Endothelial cell of umbilical vein (primary cell): ENCODE data around the gene EXT2. TPM values are rescaled to one million over a fixed set of nuclear protein-coding genes. Genes with fewer than 3 reads are reported as not detected.

ENCODE experiments used
- BruUV-seq: library from RNA; stranded (reverse); fragments of 400-500 nt; replicated peaks from 2 replicates; lab custom pipeline; 2021; lab: Mats Ljungman, UMichigan
- CTCF ChIA-PET: fragments of 300-600, 350-600 bp; sonication (Branson Sonifier 250); formaldehyde crosslinking; loops from one replicate; lab custom pipeline; 2021; ENCODE audit warnings: antibody characterized with exemption, inconsistent platforms; lab: Charles Lee
- POLR2A ChIA-PET: fragments of 300-600, 350-600 bp; sonication (Branson Sonifier 250); formaldehyde crosslinking; loops from one replicate; lab custom pipeline; 2021; ENCODE audit warnings: antibody characterized with exemption, inconsistent platforms; lab: Charles Lee
- DNase-seq: peaks from one replicate; pipeline ENCODE4 v3.0.0-alpha.2; 2011; ENCODE audit warnings: low read depth, low spot score
- FAIRE-seq: peaks from 2 replicates; lab custom pipeline; 2011; peaks lifted over from hg19 to GRCh38; lab: Jason Lieb, UNC
- H2AFZ ChIP-seq: 2 replicates; pipeline ENCODE4 v1.6.0; 2012; ENCODE audit warnings: low read depth, low read length, control low read depth, inconsistent platforms
- H3K27ac ChIP-seq: 2 replicates; pipeline ENCODE4 v1.5.1; 2011; ENCODE audit warnings: low read depth, mild to moderate bottlenecking, control low read depth, low read length, moderate library complexity; ENCODE audit not compliant: insufficient read depth
- H3K27me3 ChIP-seq, 2 experiments: 2 replicates each; pipeline versions ENCODE4 v1.6.0 to v1.6.1; 2011; ENCODE audit warnings: low read length in 2 of 2, mixed read lengths in 1 of 2; ENCODE audit not compliant: control insufficient read depth in 2 of 2, insufficient read depth in 2 of 2
- H3K36me3 ChIP-seq, 2 experiments: 2 replicates in 1 of 2; 3 replicates in 1 of 2; pipeline ENCODE4 v1.5.1; 2011; ENCODE audit warnings: low read length in 2 of 2, mild to moderate bottlenecking in 1 of 2, moderate library complexity in 1 of 2; ENCODE audit not compliant: control insufficient read depth in 2 of 2, insufficient read depth in 2 of 2; ENCODE audit errors: extremely low read depth in 1 of 2
- H3K4me1 ChIP-seq: 3 replicates; pipeline ENCODE4 v1.5.1; 2011; ENCODE audit warnings: mild to moderate bottlenecking, low read length; ENCODE audit not compliant: control insufficient read depth, insufficient read depth; ENCODE audit errors: extremely low read depth
- H3K4me2 ChIP-seq: 2 replicates; pipeline ENCODE4 v1.6.1; 2011; ENCODE audit warnings: low read length, control low read depth, mixed read lengths; ENCODE audit not compliant: insufficient read depth
- H3K4me3 ChIP-seq, 3 experiments: fragments of 200-600 bp in 1 of 3; sonication (generic), shearing (Covaris generic) in 1 of 3; replicated peaks in 1 of 3; 2 replicates each; pipeline ENCODE4 v1.5.1; 2011 to 2016; ENCODE audit warnings: control low read depth in 3 of 3, low read length in 3 of 3, mild to moderate bottlenecking in 2 of 3, inconsistent platforms in 1 of 3, low read depth in 1 of 3, moderate library complexity in 1 of 3; ENCODE audit not compliant: insufficient read depth in 1 of 3
- H3K79me2 ChIP-seq: 2 replicates; pipeline ENCODE4 v1.6.0; 2012; ENCODE audit warnings: low read length, inconsistent platforms; ENCODE audit not compliant: control insufficient read depth, insufficient read depth
- H3K9ac ChIP-seq: replicated peaks from 2 replicates; pipeline ENCODE3; 2011; ENCODE audit warnings: low read length, control low read depth; ENCODE audit not compliant: insufficient read depth; ENCODE audit errors: extremely low read depth
- H3K9me1 ChIP-seq: replicated peaks from 3 replicates; pipeline ENCODE4 v1.6.0; 2011; ENCODE audit warnings: mild to moderate bottlenecking, low read length; ENCODE audit not compliant: control insufficient read depth, insufficient read depth; ENCODE audit errors: extremely low read depth
- H3K9me3 ChIP-seq: replicated peaks from 2 replicates; pipeline ENCODE4 v1.5.1; 2012; ENCODE audit warnings: low read length, inconsistent platforms; ENCODE audit not compliant: control insufficient read depth, insufficient read depth
- H4K20me1 ChIP-seq: replicated peaks from 2 replicates; pipeline ENCODE3; 2011; ENCODE audit warnings: mild to moderate bottlenecking, low read length; ENCODE audit not compliant: control insufficient read depth, insufficient read depth; ENCODE audit errors: extremely low read depth
- EZH2 ChIP-seq: IDR thresholded peaks from 2 replicates; pipeline ENCODE4 v1.6.1; 2012; ENCODE audit warnings: borderline replicate concordance, low read depth, mild to moderate bottlenecking, moderate library complexity, low read length, inconsistent platforms; ENCODE audit not compliant: severe bottlenecking
- FOS ChIP-seq: IDR thresholded peaks from 2 replicates; pipeline ENCODE4 v1.6.1; 2011; ENCODE audit warnings: mild to moderate bottlenecking, low read length, moderate library complexity, borderline replicate concordance; ENCODE audit not compliant: insufficient read depth
- MYC ChIP-seq: IDR thresholded peaks from one replicate; pipeline ENCODE4 v1.6.1; 2011; ENCODE audit warnings: mild to moderate bottlenecking, low read depth, low read length
- POLR2A ChIP-seq: IDR thresholded peaks from 2 replicates; pipeline ENCODE4 v1.6.1; 2012; ENCODE audit warnings: low read depth, mild to moderate bottlenecking, control low read depth, low read length
- POLR2AphosphoS5 ChIP-seq: IDR thresholded peaks from 2 replicates; pipeline ENCODE4 v1.6.1; 2012; ENCODE audit warnings: low read depth, mild to moderate bottlenecking, control low read depth, low read length, moderate library complexity; ENCODE audit not compliant: insufficient read depth
- dilution Hi-C: fragments of 300-500 bp; cut with MboI; formaldehyde crosslinking; loops from one replicate; pipeline ENCODE4 v1.15.0; 2019; ENCODE audit warnings: low sequenced_read_pairs; ENCODE audit not compliant: extremely low pct_ligation_motif_present
- intact Hi-C: fragments of 100-400 bp; cut with micrococcal nuclease; formaldehyde crosslinking; loops from one replicate; pipeline ENCODE4 v1.10.0; 2022
- polyA plus RNA-seq, 4 experiments: library from polyadenylated mRNA; depleted of rRNA in 3 of 4; stranded (reverse) in 3 of 4; unstranded in 1 of 4; fragments of >200 nt; gene quantifications; 2 replicates each; pipeline versions ENCODE4 v1.2.1 to v1.2.3, GENCODE V29; 2011 to 2012; ENCODE audit warnings: missing spikeins in 1 of 4
- total RNA-seq: library from RNA; stranded (reverse); gene quantifications from 2 replicates; pipeline ENCODE4 v1.2.3, GENCODE V29; 2021
- TF ChIP-seq, protein P1 (sequence below), 2 donors: IDR thresholded peaks; 1 replicate in 1 of 2; 2 replicates in 1 of 2; pipeline ENCODE4 v1.5.1; 2011; ENCODE audit warnings: low read length in 2 of 2, mild to moderate bottlenecking in 2 of 2, moderate library complexity in 2 of 2, control low read depth in 1 of 2, inconsistent platforms in 1 of 2, low read depth in 1 of 2; ENCODE audit not compliant: insufficient read depth in 1 of 2; ENCODE audit errors: extremely low read depth in 1 of 2
- TF ChIP-seq, protein P2 (sequence below): IDR thresholded peaks from 2 replicates; pipeline ENCODE4 v1.6.1; 2011; ENCODE audit not compliant: insufficient read depth, insufficient read length

EXT2 gene
- total and polyA plus RNA-seq, 2 donors (not counting 3 experiments of a cell fraction or from before 2014, with no cell fraction given): 50.9 to 60.3 TPM

DNA sequence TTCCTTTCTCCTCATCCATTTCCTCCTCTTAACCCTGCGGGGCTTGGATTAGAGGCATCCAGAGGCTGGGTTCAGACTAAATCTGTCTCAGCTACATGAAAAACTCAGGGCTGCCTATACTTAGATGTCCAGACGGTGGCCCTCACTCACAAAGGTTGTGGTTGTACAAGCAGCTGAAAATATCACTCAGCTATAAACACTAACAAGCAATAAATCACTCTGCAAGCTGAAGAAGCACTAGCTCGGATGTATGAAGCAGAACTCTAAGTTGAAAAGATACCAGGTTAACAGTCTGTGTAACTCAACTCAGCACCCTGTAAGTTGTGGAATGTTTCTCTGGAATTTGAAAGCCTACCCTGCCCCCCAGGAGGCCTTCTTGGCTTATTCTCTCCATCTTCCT lies 82.9 kb downstream of the EXT2 start:
- intact Hi-C loops (no loop called here), dilution Hi-C loops (no loop called here)
- no peak overlapping the region for H3K27ac ChIP-seq
- no peak overlapping the region for H2AFZ ChIP-seq
- FAIRE-seq (no peak), DNase-seq (no peak)
- H3K4me3 ChIP-seq: no peak overlapping the region
- H3K79me2 ChIP-seq: no peaks in the 10 kb centered on the region
- CTCF ChIA-PET: interaction anchor here (1.3 to 1.6 kb wide), 2 partner anchors 10 to 57 kb away, joined by 5 read pairs; no protein-coding TSS in a partner anchor
- H3K9ac ChIP-seq: no peak overlapping the region
- peaks cover 2% of the 10 kb centered on the region for H4K20me1 ChIP-seq
- no peaks in the 10 kb centered on the region for H3K9me1 ChIP-seq
- POLR2A ChIA-PET: no interaction called here
- no peak overlapping the region for H3K4me2 ChIP-seq
- no TSS peak for BruUV-seq
- no peak for TF ChIP-seq POLR2A
- TF ChIP-seq, protein P1, sequence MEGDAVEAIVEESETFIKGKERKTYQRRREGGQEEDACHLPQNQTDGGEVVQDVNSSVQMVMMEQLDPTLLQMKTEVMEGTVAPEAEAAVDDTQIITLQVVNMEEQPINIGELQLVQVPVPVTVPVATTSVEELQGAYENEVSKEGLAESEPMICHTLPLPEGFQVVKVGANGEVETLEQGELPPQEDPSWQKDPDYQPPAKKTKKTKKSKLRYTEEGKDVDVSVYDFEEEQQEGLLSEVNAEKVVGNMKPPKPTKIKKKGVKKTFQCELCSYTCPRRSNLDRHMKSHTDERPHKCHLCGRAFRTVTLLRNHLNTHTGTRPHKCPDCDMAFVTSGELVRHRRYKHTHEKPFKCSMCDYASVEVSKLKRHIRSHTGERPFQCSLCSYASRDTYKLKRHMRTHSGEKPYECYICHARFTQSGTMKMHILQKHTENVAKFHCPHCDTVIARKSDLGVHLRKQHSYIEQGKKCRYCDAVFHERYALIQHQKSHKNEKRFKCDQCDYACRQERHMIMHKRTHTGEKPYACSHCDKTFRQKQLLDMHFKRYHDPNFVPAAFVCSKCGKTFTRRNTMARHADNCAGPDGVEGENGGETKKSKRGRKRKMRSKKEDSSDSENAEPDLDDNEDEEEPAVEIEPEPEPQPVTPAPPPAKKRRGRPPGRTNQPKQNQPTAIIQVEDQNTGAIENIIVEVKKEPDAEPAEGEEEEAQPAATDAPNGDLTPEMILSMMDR (IDR thresholded peaks at IDR 0.05; ENCODE audit: extremely low read depth in 1 of 2, insufficient read depth in 1 of 2, low read depth in 1 of 2, low read length in 2 of 2): no peak
- no peak for TF ChIP-seq POLR2AphosphoS5
- no peaks in the 10 kb centered on the region for H3K36me3 ChIP-seq
- no peaks in the 10 kb centered on the region for H3K27me3 ChIP-seq
- H3K4me1 ChIP-seq: no peaks in the 10 kb centered on the region
- H3K9me3 ChIP-seq: no peaks in the 10 kb centered on the region

DNA sequence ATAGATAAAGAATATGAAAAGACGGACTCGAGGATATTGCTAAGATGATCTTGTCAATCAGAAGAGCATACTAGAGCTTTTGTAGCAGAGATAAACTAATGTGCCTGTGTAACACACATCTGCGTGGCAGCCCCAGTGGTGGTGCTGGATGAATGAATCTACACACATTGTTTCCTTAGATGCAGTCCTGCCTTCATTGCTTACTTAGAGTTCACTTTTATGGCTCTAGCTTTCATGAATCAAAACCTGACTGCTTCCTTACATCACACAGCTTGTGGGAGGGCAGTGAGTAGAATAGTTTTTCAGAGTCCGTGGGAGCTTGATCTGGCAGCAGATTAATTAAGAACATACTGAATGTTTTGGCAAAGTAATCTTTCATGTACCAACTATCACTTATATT lies 83.7 kb downstream of the EXT2 start:
- H3K27ac ChIP-seq: no peak overlapping the region

More for the DNA sequence above, 83.7 kb downstream of the EXT2 start:
- no peak overlapping the region for H3K9ac ChIP-seq
- no TSS peak for BruUV-seq
- H3K9me3 ChIP-seq: no peaks in the 10 kb centered on the region
- H4K20me1 ChIP-seq: peaks cover 2% of the 10 kb centered on the region
- FAIRE-seq (no peak), DNase-seq (no peak)
- H2AFZ ChIP-seq: no peak overlapping the region
- H3K27me3 ChIP-seq: no peaks in the 10 kb centered on the region
- no peaks in the 10 kb centered on the region for H3K9me1 ChIP-seq
- no peaks in the 10 kb centered on the region for H3K79me2 ChIP-seq
- H3K4me2 ChIP-seq: no peak overlapping the region
- dilution Hi-C loops (no loop called here), intact Hi-C loops (no loop called here)
- H3K4me3 ChIP-seq: no peak overlapping the region
- H3K36me3 ChIP-seq: no peaks in the 10 kb centered on the region
- no peaks in the 10 kb centered on the region for H3K4me1 ChIP-seq
- TF ChIP-seq EZH2: no peak
- TF ChIP-seq MYC: no peak
- TF ChIP-seq, protein P2, sequence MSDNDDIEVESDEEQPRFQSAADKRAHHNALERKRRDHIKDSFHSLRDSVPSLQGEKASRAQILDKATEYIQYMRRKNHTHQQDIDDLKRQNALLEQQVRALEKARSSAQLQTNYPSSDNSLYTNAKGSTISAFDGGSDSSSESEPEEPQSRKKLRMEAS: no peak
- TF ChIP-seq FOS: no peak
- CTCF ChIA-PET: interaction anchor here (0.7 to 1.3 kb wide), 2 partner anchors 56 to 107 kb away, joined by 3 to 5 read pairs; no protein-coding TSS in a partner anchor
- POLR2A ChIA-PET: no interaction called here
